Liver (tissue), 3 donors: ENCODE results near the gene AK1.

ENCODE experiments used
- CTCF ChIP-seq: fragments of 150-350 bp; IDR thresholded peaks from 2 replicates; pipeline ENCODE4 v1.5.1; 2017; ENCODE audit warnings: improper control_type of control experiment, low read depth, low read length; ENCODE audit not compliant: missing input control
- HNF4A ChIP-seq, 2 donors: conservative IDR thresholded peaks; 2 replicates each; pipeline ENCODE4 v1.6.1; 2016; ENCODE audit warnings: antibody characterized with exemption in 2 of 2, mild to moderate bottlenecking in 2 of 2
- MAX ChIP-seq: IDR thresholded peaks from 2 replicates; pipeline ENCODE4 v1.6.1; 2016; ENCODE audit warnings: antibody characterized with exemption
- NR2F2 ChIP-seq: IDR thresholded peaks from 2 replicates; pipeline ENCODE4 v1.6.1; 2016; ENCODE audit warnings: antibody characterized with exemption
- ZBTB33 ChIP-seq: IDR thresholded peaks from 2 replicates; pipeline ENCODE4 v1.6.1; 2016; ENCODE audit warnings: antibody characterized with exemption
- donor health status: healthy.
- donor health status: healthy.

GRCh38 chr9:127905004-127905728, 27.7 kb upstream of the AK1 start:
- TF ChIP-seq ZBTB33 (no peak), CTCF (no peak), HNF4A (conservative IDR thresholded peaks at IDR 0.05) (no peak), MAX (no peak), NR2F2 (no peak)
